OCI-LY1 (cell line): ENCODE measurements around the gene OLFML2B.

Source experiments
- H2AFZ ChIP-seq: fragments of 200-600 bp; sonication (generic), shearing (Covaris generic); 2 replicates; pipeline ENCODE4 v1.6.0; 2014; ENCODE audit warnings: antibody characterized with exemption, mild to moderate bottlenecking, low read length
- H3F3A ChIP-seq: fragments of 200-600 bp; sonication (generic), shearing (Covaris generic); 2 replicates; pipeline ENCODE4 v1.6.0; 2014; ENCODE audit warnings: mild to moderate bottlenecking, antibody characterized with exemption, low read length, moderate library complexity; ENCODE audit not compliant: insufficient read depth
- H3K27ac ChIP-seq: fragments of 200-600 bp; sonication (generic); 2 replicates; pipeline ENCODE4 v1.5.1; 2014; ENCODE audit warnings: low read length, mixed run types, mild to moderate bottlenecking, low read depth; ENCODE audit not compliant: poor library complexity, severe bottlenecking
- H3K27me3 ChIP-seq: fragments of 200-600 bp; sonication (generic); 2 replicates; pipeline ENCODE4 v1.6.0; 2014; ENCODE audit warnings: antibody characterized with exemption, mild to moderate bottlenecking, low read length, moderate library complexity; ENCODE audit not compliant: insufficient read depth
- H3K36me3 ChIP-seq: fragments of 200-600 bp; sonication (generic); 2 replicates; pipeline ENCODE4 v1.6.1; 2014; ENCODE audit warnings: mild to moderate bottlenecking, antibody characterized with exemption, low read length, moderate library complexity, mixed read lengths; ENCODE audit not compliant: insufficient read depth
- H3K4me1 ChIP-seq: fragments of 200-600 bp; sonication (generic); 2 replicates; pipeline ENCODE4 v1.5.1; 2014; ENCODE audit warnings: mild to moderate bottlenecking, low read length, moderate library complexity; ENCODE audit not compliant: insufficient read depth, severe bottlenecking
- H3K4me2 ChIP-seq: fragments of 200-600 bp; sonication (generic), shearing (Covaris generic); 2 replicates; pipeline ENCODE4 v1.6.1; 2014; ENCODE audit warnings: low read length
- H3K4me3 ChIP-seq: fragments of 200-600 bp; sonication (generic); 2 replicates; pipeline ENCODE4 v1.5.1; 2014; ENCODE audit warnings: low read length, low read depth, mild to moderate bottlenecking, mixed read lengths; ENCODE audit not compliant: poor library complexity, severe bottlenecking
- H3K79me2 ChIP-seq: fragments of 200-600 bp; shearing (Covaris generic); 2 replicates; pipeline ENCODE4 v1.6.1; 2016; ENCODE audit warnings: mixed run types, low read length, mixed read lengths; ENCODE audit not compliant: insufficient read depth
- H3K9ac ChIP-seq: fragments of 200-600 bp; sonication (generic), shearing (Covaris generic); 2 replicates; pipeline ENCODE4 v1.6.1; 2014; ENCODE audit warnings: mild to moderate bottlenecking, low read length, mixed read lengths
- H3K9me2 ChIP-seq: fragments of 200-600 bp; sonication (generic), shearing (Covaris generic); 2 replicates; pipeline ENCODE4 v1.6.1; 2014; ENCODE audit warnings: low read depth, mild to moderate bottlenecking, low read length, mixed read lengths
- H3K9me3 ChIP-seq: fragments of 200-600 bp; shearing (Covaris generic); 2 replicates; pipeline ENCODE4 v1.6.1; 2014; ENCODE audit warnings: low read length, mixed read lengths
- H4K20me1 ChIP-seq: fragments of 200-600 bp; sonication (generic), shearing (Covaris generic); 2 replicates; pipeline ENCODE4 v1.6.0; 2016; ENCODE audit warnings: mild to moderate bottlenecking, low read length; ENCODE audit not compliant: insufficient read depth
- EZH2 ChIP-seq: fragments of 200-600 bp; sonication (generic), shearing (Covaris generic); IDR thresholded peaks from 2 replicates; pipeline ENCODE4 v1.8.0; 2017; ENCODE audit warnings: borderline replicate concordance, mixed run types, mild to moderate bottlenecking, antibody characterized with exemption, low read length, moderate library complexity, mixed read lengths
- TF ChIP-seq, protein P1 (sequence below): fragments of 200-600 bp; sonication (generic), shearing (Covaris generic); IDR thresholded peaks from 2 replicates; pipeline ENCODE4 v1.5.1; 2017; ENCODE audit warnings: mild to moderate bottlenecking, antibody characterized with exemption, low read length, moderate library complexity, mixed read lengths

Gene OLFML2B

DNA sequence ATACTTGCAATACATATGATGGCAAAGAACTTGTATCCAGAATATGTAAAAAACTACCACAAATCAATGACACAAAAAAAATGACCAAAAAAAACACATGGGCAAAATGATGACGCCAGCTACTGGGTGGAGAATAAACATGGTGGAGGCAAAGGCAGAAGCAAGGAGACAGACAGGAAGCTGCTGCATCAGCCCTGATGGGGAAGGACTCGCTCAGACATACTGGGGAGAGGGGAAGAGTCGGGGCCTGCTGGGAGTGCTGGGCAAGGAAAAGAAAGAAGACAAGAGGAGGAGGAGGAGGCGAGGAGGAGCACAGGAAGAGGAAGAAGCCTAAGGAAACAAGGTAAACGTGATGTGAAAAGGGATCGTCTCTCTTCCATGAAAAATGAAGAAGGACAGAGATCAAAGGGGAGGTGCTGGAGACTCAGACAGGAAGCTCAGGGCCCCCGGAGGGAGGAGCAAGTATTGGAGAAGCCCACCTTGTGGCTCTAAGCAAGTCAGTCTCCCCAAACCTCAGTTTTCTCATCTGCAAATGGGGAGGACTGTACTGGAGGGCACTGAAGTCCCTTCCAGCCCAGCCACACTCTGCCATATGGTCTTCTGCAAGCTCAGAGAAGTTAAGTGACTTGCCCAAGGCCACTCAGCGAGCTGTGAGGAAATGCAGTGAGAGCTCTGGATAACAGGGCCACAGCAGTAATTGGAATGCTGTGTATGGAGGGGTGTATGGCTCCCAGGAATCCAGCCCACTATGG, 24.2 kb downstream of the OLFML2B start:
- no peaks in the 10 kb centered on the region for H4K20me1 ChIP-seq
- H3K9ac ChIP-seq: no peak overlapping the region
- no peaks in the 10 kb centered on the region for H3K27me3 ChIP-seq
- H3K9me2 ChIP-seq: no peaks in the 10 kb centered on the region
- H2AFZ ChIP-seq: no peak overlapping the region
- TF ChIP-seq, protein P1, sequence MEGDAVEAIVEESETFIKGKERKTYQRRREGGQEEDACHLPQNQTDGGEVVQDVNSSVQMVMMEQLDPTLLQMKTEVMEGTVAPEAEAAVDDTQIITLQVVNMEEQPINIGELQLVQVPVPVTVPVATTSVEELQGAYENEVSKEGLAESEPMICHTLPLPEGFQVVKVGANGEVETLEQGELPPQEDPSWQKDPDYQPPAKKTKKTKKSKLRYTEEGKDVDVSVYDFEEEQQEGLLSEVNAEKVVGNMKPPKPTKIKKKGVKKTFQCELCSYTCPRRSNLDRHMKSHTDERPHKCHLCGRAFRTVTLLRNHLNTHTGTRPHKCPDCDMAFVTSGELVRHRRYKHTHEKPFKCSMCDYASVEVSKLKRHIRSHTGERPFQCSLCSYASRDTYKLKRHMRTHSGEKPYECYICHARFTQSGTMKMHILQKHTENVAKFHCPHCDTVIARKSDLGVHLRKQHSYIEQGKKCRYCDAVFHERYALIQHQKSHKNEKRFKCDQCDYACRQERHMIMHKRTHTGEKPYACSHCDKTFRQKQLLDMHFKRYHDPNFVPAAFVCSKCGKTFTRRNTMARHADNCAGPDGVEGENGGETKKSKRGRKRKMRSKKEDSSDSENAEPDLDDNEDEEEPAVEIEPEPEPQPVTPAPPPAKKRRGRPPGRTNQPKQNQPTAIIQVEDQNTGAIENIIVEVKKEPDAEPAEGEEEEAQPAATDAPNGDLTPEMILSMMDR: no peak
- H3K4me3 ChIP-seq: no peak overlapping the region
- no peak overlapping the region for H3K4me2 ChIP-seq
- H3K79me2 ChIP-seq: no peaks in the 10 kb centered on the region
- no peaks in the 10 kb centered on the region for H3K9me3 ChIP-seq
- H3F3A ChIP-seq: no peaks in the 10 kb centered on the region
- no peak overlapping the region for H3K27ac ChIP-seq
- no peaks in the 10 kb centered on the region for H3K4me1 ChIP-seq
- H3K36me3 ChIP-seq: no peaks in the 10 kb centered on the region

DNA sequence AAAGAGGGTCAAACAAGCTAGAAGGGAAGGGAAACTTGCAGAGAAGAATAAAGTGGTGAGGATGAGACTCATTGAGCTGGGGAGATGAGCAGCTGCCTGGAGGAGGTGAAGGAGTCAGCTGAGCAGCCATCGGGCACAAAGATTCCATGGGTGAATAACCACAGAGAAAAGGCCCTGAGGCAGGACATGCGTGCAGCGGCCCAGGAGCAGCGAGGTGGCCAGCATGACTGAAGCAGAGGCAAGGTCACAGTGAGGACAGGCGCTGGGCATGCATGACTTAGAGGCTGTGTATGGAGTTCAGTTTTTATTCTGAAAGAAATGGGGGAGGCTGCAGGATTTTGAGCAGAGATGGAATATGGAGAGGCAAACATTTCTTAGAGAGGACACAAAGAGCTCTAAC, 24.9 kb downstream of the OLFML2B start:
- Histone ChIP-seq H3F3A (no peaks in the 10 kb centered on the region), H4K20me1 (no peaks in the 10 kb centered on the region), H2AFZ (no peak overlapping the region), H3K9ac (no peak overlapping the region), H3K4me2 (no peak overlapping the region), H3K9me2 (no peaks in the 10 kb centered on the region), H3K4me3 (no peak overlapping the region), H3K27me3 (no peaks in the 10 kb centered on the region), H3K9me3 (no peaks in the 10 kb centered on the region), H3K36me3 (no peaks in the 10 kb centered on the region), H3K4me1 (no peaks in the 10 kb centered on the region), H3K27ac (no peak overlapping the region), H3K79me2 (no peaks in the 10 kb centered on the region)
- no peak for TF ChIP-seq EZH2
- TF ChIP-seq, protein P1: no peak

DNA sequence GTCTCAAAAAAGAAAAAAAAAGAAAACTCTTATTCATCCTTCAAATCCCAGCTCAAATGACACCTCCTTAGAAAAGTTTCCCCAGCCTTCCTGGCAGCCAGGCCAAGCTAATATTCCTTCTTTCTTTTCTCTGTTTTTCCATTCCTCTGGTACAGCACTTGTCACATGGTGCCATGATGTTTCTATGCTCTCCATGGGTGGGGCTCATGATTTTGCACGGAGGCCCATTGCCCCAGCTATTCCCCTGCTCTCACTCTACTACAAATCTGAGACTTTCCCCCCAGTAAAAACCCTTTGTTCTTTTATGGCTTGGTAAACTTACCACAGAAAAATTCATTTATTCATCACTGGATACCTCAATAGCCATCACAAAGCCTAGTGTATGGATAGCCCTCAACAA, 26.5 kb downstream of the OLFML2B start:
- H3K4me1 ChIP-seq: no peaks in the 10 kb centered on the region
- no peak overlapping the region for H3K4me3 ChIP-seq
- no peak overlapping the region for H3K27ac ChIP-seq
- H3K9ac ChIP-seq: no peak overlapping the region
- no peak overlapping the region for H3K4me2 ChIP-seq
- no peaks in the 10 kb centered on the region for H3F3A ChIP-seq
- H3K79me2 ChIP-seq: no peaks in the 10 kb centered on the region
- no peaks in the 10 kb centered on the region for H3K9me3 ChIP-seq
- H2AFZ ChIP-seq: no peak overlapping the region
- H3K27me3 ChIP-seq: no peaks in the 10 kb centered on the region
- no peaks in the 10 kb centered on the region for H4K20me1 ChIP-seq
- no peaks in the 10 kb centered on the region for H3K36me3 ChIP-seq
- H3K9me2 ChIP-seq: no peaks in the 10 kb centered on the region
- TF ChIP-seq EZH2: no peak
- TF ChIP-seq, protein P1: no peak
